Heart left ventricle (tissue), 13 donors: ENCODE results near the gene SLX4.

Experiments used
- POLR2A ChIP-seq, 2 donors: fragments of 450-650 bp; IDR thresholded peaks; one replicate each; pipeline ENCODE4 v1.6.1; 2017; ENCODE audit warnings: antibody characterized with exemption in 2 of 2, mild to moderate bottlenecking in 2 of 2, moderate library complexity in 2 of 2
- TF ChIP-seq, protein P1 (sequence below), 12 donors: fragments of 200-600 bp; sonication (generic) in 4 of 12; IDR thresholded peaks; one replicate each; pipeline versions ENCODE4 v1.5.0 to v1.8.0; 2018 to 2022; ENCODE audit warnings: antibody characterized with exemption in 12 of 12, mild to moderate bottlenecking in 5 of 12
- donor health status: ischemic (EF 13 %, LVEDD 7.1; RV severe dilation, severe dysfunction).
- donor health status: DM: no; HTN: yes; CAD: no.
- donor health status: DM: no; HTN: no; CAD: no.
- donor health status: ischemic (EF 25% LVEDD 6.9; RV normal size, moderate dysfunction).
- donor health status: ischemic (EF 25% LVEDD 5.7; RV mildly dilated, moderate dysfunction).
- donor health status: ischemic (EF 35%, LVEDD 5.7; RV mildly dilated, moderate dysfunction).
- donor health status: nonischemic (EF 11% LVEDD 7.7; RV severe dilation, severe dysfunction).
- donor health status: DM: yes; HTN: yes; CAD: no.
- donor health status: PGD.
- donor health status: ischemic (EF 29% LVEDD 5.4; RV normal size, mild dysfunction).
- donor health status: nonischemic (EF 23%, LVEDD 6.1; RV moderate dilation, normal function).

GRCh38 chr16:3655396-3656159 lies 44.2 kb upstream of the SLX4 start:
- TF ChIP-seq POLR2A (IDR thresholded peaks at IDR 0.05) = no peak
- TF ChIP-seq, protein P1, sequence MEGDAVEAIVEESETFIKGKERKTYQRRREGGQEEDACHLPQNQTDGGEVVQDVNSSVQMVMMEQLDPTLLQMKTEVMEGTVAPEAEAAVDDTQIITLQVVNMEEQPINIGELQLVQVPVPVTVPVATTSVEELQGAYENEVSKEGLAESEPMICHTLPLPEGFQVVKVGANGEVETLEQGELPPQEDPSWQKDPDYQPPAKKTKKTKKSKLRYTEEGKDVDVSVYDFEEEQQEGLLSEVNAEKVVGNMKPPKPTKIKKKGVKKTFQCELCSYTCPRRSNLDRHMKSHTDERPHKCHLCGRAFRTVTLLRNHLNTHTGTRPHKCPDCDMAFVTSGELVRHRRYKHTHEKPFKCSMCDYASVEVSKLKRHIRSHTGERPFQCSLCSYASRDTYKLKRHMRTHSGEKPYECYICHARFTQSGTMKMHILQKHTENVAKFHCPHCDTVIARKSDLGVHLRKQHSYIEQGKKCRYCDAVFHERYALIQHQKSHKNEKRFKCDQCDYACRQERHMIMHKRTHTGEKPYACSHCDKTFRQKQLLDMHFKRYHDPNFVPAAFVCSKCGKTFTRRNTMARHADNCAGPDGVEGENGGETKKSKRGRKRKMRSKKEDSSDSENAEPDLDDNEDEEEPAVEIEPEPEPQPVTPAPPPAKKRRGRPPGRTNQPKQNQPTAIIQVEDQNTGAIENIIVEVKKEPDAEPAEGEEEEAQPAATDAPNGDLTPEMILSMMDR (IDR thresholded peaks at IDR 0.05) = no peak
